Measurements from ENCODE around the gene LRP2.

GRCh38 chr2:169247211-169247610 lies 115.1 kb downstream of the LRP2 start:
- no peak for TF ChIP-seq CTCF (IDR thresholded peaks at IDR 0.05; ENCODE audit: borderline replicate concordance, extremely low read depth, low read length, poor library complexity, severe bottlenecking)
- TF ChIP-seq EZH2 (IDR thresholded peaks at IDR 0.05; ENCODE audit: borderline replicate concordance, low read depth, low read length, severe bottlenecking): no peak

Measured in DND-41 (cell line).